IPS-15b (cell line): Measurements from ENCODE around the gene STK26.
"Not testable (repeated sequence)": the region's sequence is repeated elsewhere in the genome, so short reads cannot be mapped to it uniquely, and the experiment has no call there.

Experiments
- H3K27me3 ChIP-seq: one replicate; pipeline ENCODE4 v1.6.1; 2013; ENCODE audit warnings: low read length; ENCODE audit not compliant: control insufficient read depth, insufficient read depth
- H3K36me3 ChIP-seq: one replicate; pipeline ENCODE4 v1.6.1; 2013; ENCODE audit warnings: low read length; ENCODE audit not compliant: control insufficient read depth, insufficient read depth
- H3K4me1 ChIP-seq: one replicate; pipeline ENCODE4 v1.6.1; 2013; ENCODE audit warnings: mild to moderate bottlenecking, low read length; ENCODE audit not compliant: control insufficient read depth, insufficient read depth
- H3K4me3 ChIP-seq: one replicate; pipeline ENCODE4 v1.5.1; 2013; ENCODE audit warnings: low read depth, low read length
- H3K9ac ChIP-seq: one replicate; pipeline ENCODE4 v1.6.1; 2013; ENCODE audit warnings: low read depth, mild to moderate bottlenecking, low read length
- H3K9me3 ChIP-seq: one replicate; pipeline ENCODE4 v1.6.1; 2013; ENCODE audit warnings: mild to moderate bottlenecking, low read length; ENCODE audit not compliant: control insufficient read depth, insufficient read depth

STK26 gene

DNA sequence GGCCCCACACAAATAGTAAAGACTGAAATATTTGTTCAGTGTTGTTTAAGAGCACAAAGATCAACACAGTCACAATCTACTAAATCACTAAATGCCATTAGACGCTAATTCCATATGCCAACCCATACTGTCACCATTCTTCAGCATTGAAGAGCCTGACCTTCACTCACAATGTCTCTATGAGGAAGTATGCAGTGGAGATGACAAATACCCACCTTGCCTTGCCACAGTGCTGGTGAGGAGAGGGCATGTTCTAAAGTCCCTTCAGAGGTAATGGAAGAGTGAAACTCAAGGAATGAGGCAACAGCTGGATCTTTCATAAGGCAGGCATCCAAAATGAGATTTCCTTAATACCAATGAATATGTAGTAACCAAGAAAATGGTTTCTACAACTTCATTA lies 54.3 kb downstream of the STK26 start:
- Histone ChIP-seq H3K27me3 (no peaks in the 10 kb centered on the region), H3K36me3 (no peaks in the 10 kb centered on the region), H3K9ac (no peak overlapping the region), H3K4me1 (no peaks in the 10 kb centered on the region), H3K9me3 (no peaks in the 10 kb centered on the region), H3K4me3 (no peak overlapping the region)

GRCh38 chrX:132077912-132078311 lies 54.8 kb downstream of the STK26 start:
- H3K27me3 ChIP-seq, result no peaks in the 10 kb centered on the region
- H3K4me3 ChIP-seq, result no peak overlapping the region
- H3K36me3 ChIP-seq, result no peaks in the 10 kb centered on the region
- no peaks in the 10 kb centered on the region for H3K9me3 ChIP-seq
- H3K9ac ChIP-seq, result no peak overlapping the region
- no peaks in the 10 kb centered on the region for H3K4me1 ChIP-seq

DNA sequence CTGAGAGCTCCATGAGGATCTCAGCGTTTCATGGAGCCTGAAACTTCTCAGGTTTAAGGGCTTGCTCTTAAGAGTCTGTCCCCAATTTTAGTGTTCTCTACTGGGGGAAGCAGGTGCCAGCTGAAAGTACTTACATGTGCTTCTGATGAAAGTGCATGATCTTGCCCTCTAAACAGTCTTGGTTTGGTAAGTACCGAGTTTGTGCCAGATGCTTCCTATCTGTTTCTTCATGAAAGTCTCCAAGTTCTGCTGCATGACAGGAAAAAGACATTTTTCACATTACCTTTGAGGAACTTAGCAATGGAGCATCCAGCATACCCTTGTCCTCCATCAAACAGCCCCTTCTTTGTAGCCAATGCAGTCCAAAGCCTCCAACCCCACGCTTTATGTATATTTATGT lies 62.7 kb downstream of the STK26 start:
- Histone ChIP-seq H3K27me3 (no peaks in the 10 kb centered on the region), H3K9ac (no peak overlapping the region), H3K4me1 (no peaks in the 10 kb centered on the region), H3K36me3 (no peaks in the 10 kb centered on the region), H3K9me3 (no peaks in the 10 kb centered on the region), H3K4me3 (no peak overlapping the region)

DNA sequence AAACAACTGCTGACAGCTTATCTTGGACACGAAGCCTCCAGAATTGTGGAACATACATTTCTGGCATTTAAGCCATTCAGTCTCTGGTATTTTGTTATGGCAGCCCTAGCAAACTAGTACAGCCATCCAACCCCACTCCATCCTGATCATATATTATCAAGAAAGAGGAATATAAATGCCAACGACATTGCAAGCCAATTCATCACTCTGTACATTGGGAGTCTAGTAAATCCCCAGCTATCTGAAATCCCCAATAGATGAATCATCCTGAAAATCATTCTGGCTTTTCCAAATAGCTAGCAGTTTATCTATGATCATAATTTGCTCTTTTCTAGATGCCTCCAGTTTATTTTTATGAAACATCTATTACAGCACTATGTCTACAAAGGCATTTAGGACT lies 63.6 kb downstream of the STK26 start:
- Histone ChIP-seq H3K36me3 (no peaks in the 10 kb centered on the region), H3K9ac (no peak overlapping the region), H3K9me3 (no peaks in the 10 kb centered on the region), H3K4me3 (no peak overlapping the region), H3K27me3 (no peaks in the 10 kb centered on the region), H3K4me1 (no peaks in the 10 kb centered on the region)

- H3K9ac ChIP-seq, result no peak overlapping the region
- no peaks in the 10 kb centered on the region for H3K9me3 ChIP-seq
- no peak overlapping the region for H3K4me3 ChIP-seq
- H3K27me3 ChIP-seq, result peaks cover 3% of the 10 kb centered on the region
- peaks cover 2% of the 10 kb centered on the region for H3K4me1 ChIP-seq
- H3K36me3 ChIP-seq, result no peaks in the 10 kb centered on the region
Measured at GRCh38 chrX:132088864-132089263, 65.8 kb downstream of the STK26 start.

GRCh38 chrX:132090403-132091159 lies 67.5 kb downstream of the STK26 start:
- no peaks in the 10 kb centered on the region for H3K9me3 ChIP-seq
- H3K4me3 ChIP-seq, result no peak overlapping the region
- H3K27me3 ChIP-seq, result peaks cover 3% of the 10 kb centered on the region
- no peaks in the 10 kb centered on the region for H3K36me3 ChIP-seq
- no peak overlapping the region for H3K9ac ChIP-seq
- H3K4me1 ChIP-seq, result peaks cover 2% of the 10 kb centered on the region

DNA sequence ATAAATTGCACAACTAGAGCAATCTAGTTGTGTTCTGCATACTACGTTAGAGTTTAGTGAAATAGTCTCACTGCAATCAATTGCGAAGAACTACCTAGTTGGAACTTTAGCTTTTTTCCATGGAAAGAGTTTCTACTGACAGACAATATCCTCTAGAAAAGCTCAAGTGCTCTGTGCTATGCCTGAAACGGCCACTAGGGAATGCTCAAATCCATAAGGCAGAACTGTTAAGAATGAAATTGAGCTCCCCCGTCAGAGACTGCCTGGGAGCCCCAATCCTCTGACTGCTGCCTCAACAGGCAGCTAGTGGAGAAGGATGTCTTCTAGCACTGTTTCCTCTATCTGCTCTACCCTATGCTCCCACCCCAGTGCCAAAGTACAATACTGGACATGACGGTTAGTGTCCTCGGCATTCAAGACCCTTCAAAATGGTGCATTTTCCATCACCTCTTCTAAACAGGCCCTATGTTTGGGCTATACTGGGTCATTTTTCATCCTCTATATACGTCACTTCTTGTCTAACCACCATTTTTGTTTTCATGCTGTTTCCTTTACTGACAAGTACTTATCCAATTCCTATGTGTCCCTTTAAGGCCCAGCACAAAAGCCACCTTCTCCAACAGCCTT lies 69.5 kb downstream of the STK26 start:
- H3K9ac ChIP-seq, result no peak overlapping the region
- H3K36me3 ChIP-seq, result no peaks in the 10 kb centered on the region
- no peaks in the 10 kb centered on the region for H3K9me3 ChIP-seq
- H3K4me3 ChIP-seq, result no peak overlapping the region
- H3K27me3 ChIP-seq, result peaks cover 3% of the 10 kb centered on the region
- H3K4me1 ChIP-seq, result peaks cover 2% of the 10 kb centered on the region

DNA sequence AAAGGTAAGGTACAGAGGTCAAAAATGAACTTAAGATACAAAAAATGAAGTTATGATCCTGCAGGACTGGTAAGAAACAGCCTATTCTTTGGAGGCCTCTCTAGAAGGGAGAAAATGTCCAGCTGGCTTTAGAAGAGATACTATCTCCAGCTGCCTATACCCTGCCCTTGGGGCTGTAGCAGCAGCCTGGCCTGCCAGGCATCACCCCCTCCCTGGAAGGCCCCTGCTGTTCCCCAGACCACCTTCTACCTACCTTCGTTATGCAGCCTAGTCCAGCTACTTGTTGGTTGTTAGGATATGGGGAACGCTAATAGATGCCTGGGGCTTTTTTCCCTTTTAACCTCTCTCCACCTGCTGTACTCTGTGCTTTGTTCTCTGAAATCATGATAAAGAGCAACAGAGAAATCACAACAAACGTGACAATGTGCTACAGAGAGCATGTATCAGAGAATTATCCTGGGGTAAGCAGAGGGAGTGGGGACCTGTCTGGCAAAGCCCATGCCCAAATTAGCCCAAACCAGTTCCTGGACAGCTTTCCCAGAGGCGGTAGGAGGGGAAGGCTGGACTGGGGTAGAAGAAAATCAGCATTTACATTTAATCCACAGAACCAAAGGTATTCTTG lies 70.2 kb downstream of the STK26 start:
- H3K9me3 ChIP-seq, result no peaks in the 10 kb centered on the region
- H3K9ac ChIP-seq, result no peak overlapping the region
- H3K27me3 ChIP-seq, result peaks cover 3% of the 10 kb centered on the region
- H3K4me3 ChIP-seq, result no peak overlapping the region
- H3K36me3 ChIP-seq, result no peaks in the 10 kb centered on the region
- H3K4me1 ChIP-seq, result peaks cover 2% of the 10 kb centered on the region

- Histone ChIP-seq H3K9ac (no peak overlapping the region), H3K36me3 (no peaks in the 10 kb centered on the region), H3K27me3 (peaks cover 3% of the 10 kb centered on the region), H3K4me1 (peaks cover 2% of the 10 kb centered on the region), H3K4me3 (no peak overlapping the region), H3K9me3 (no peaks in the 10 kb centered on the region)
Measured at GRCh38 chrX:132094164-132094563, 71.1 kb downstream of the STK26 start.

DNA sequence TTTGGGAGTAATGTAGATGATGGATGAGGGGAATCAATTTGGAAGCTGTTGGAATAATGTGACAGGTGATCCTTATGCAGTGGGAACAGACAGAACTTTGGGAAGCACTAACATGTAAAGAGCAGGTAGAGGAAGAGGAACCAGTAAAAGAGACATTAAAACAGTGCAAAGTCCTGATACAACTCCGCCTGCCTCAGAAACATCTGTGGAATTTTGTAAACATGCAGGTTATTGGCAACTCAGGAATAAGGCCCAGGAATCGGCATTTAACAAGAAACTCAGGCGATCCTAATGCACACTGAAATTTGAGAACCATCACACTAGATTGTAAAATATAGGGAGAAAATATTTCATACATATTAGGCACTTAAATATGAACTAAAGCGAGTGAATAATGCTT lies 75.6 kb downstream of the STK26 start:
- not testable (repeated sequence) for H3K27me3 ChIP-seq, H3K4me1 ChIP-seq, H3K4me3 ChIP-seq, H3K9me3 ChIP-seq, H3K9ac ChIP-seq, H3K36me3 ChIP-seq

DNA sequence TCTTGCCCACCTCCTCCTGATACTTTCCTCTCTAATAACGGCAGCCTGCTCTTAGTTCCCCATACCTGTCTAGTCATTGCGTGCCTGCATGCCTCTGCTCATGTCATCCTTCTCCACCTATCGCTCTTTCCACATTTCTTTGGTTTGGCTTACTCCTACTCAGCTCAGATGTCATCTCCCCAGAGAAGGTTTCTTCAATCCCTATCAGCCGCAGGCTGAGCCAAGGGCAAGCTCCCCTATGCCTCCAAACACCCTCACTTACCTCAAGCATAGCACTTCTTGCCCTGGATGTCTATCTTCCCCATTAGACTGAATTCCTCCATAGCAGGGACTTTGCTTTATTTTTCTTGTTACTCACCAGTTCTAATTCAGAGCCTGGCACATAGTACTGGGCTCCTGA lies 78.1 kb downstream of the STK26 start:
- no peaks in the 10 kb centered on the region for H3K36me3 ChIP-seq
- H3K27me3 ChIP-seq, result no peaks in the 10 kb centered on the region
- no peak overlapping the region for H3K4me3 ChIP-seq
- H3K9me3 ChIP-seq, result no peaks in the 10 kb centered on the region
- H3K4me1 ChIP-seq, result peaks cover 3% of the 10 kb centered on the region
- H3K9ac ChIP-seq, result no peak overlapping the region

DNA sequence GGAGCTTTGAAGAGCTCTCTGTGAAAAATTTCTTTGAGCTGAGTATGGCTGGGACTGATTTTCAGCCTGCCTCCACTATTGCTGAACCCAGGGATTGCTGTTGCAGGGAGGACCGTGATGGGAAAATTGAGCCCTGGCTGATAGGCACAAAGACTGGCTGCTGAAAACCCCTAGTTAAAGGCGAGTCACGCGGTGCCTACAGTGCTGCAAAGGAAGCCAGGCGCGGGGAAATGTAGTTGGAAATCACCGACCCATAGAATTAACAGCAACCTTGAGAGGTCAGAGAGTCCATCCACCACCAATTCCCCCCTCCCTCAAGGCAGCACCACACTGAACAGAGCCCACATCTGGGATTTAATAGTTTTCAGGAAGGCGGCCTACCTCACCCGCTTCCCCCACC lies 78.7 kb downstream of the STK26 start:
- Histone ChIP-seq H3K4me3 (no peak overlapping the region), H3K4me1 (peaks cover 3% of the 10 kb centered on the region), H3K27me3 (no peaks in the 10 kb centered on the region), H3K36me3 (no peaks in the 10 kb centered on the region), H3K9me3 (no peaks in the 10 kb centered on the region), H3K9ac (no peak overlapping the region)
